OCI-LY1 (cell line): ENCODE data around the gene PGAP2.

ENCODE experiments used
- EZH2 ChIP-seq: fragments of 200-600 bp; sonication (generic), shearing (Covaris generic); IDR thresholded peaks from 2 replicates; pipeline ENCODE4 v1.8.0; 2017; ENCODE audit warnings: borderline replicate concordance, mixed run types, mild to moderate bottlenecking, antibody characterized with exemption, low read length, moderate library complexity, mixed read lengths
- TF ChIP-seq, protein P1 (sequence below): fragments of 200-600 bp; sonication (generic), shearing (Covaris generic); IDR thresholded peaks from 2 replicates; pipeline ENCODE4 v1.5.1; 2017; ENCODE audit warnings: mild to moderate bottlenecking, antibody characterized with exemption, low read length, moderate library complexity, mixed read lengths

DNA sequence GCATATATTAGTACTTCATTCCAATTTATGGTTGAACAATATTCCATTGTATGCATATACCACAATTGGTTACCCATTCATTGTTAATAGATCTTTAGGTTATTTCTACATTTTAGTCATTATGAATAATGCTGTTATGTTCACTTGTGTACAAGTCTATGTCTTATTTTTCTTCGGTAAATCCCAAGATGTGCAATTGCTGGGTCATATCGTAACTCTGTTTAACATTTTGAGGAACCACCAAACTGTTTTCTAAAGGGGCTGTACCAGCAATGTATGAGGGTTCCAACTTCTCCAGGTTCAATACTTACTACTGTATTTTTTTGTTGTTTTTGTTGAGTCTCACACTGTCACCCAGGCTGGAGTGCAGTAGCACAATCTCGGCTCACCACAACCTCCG is 44.1 kb upstream of the PGAP2 start:
- TF ChIP-seq, protein P1, sequence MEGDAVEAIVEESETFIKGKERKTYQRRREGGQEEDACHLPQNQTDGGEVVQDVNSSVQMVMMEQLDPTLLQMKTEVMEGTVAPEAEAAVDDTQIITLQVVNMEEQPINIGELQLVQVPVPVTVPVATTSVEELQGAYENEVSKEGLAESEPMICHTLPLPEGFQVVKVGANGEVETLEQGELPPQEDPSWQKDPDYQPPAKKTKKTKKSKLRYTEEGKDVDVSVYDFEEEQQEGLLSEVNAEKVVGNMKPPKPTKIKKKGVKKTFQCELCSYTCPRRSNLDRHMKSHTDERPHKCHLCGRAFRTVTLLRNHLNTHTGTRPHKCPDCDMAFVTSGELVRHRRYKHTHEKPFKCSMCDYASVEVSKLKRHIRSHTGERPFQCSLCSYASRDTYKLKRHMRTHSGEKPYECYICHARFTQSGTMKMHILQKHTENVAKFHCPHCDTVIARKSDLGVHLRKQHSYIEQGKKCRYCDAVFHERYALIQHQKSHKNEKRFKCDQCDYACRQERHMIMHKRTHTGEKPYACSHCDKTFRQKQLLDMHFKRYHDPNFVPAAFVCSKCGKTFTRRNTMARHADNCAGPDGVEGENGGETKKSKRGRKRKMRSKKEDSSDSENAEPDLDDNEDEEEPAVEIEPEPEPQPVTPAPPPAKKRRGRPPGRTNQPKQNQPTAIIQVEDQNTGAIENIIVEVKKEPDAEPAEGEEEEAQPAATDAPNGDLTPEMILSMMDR = no peak
- no peak for TF ChIP-seq EZH2
